Stimulated activated CD4-positive, alpha-beta T cell treated with anti-CD3 and anti-CD28 coated beads, TNF-alpha, amount 100 ng/mL, for 24 hours (primary cell): ENCODE data around the gene PPAT.

ENCODE experiments used
- DNase-seq, 3 experiments: peaks; one replicate each; pipeline ENCODE4 v3.0.0-alpha.2; 2020; ENCODE audit warnings: low read depth in 3 of 3

PPAT gene

GRCh38 chr4:56434599-56435139 lies 746 bp downstream of the PPAT start:
- DNase-seq, result peak in 2 of 3 experiments; percentile 5 to 38

DNA sequence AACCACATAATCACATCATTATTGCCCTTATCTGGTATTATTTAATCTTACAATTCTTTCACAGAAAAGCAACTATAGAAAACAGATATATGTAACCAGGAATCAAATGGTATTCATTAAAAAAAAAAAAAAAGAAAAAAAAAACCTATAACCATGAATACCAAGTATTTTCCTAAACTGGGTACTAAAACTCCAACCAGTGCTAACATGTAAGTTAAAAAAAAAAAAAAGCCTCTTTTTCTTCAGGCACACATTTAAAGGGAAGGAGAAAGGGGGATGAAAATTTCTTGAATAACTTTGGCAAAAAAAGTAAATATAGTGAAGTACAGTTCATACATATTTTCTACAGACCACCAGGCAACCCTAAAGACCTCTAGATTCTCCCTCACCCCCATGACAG lies 2.1 kb downstream of the PPAT start:
- DNase-seq, result no peak

DNA sequence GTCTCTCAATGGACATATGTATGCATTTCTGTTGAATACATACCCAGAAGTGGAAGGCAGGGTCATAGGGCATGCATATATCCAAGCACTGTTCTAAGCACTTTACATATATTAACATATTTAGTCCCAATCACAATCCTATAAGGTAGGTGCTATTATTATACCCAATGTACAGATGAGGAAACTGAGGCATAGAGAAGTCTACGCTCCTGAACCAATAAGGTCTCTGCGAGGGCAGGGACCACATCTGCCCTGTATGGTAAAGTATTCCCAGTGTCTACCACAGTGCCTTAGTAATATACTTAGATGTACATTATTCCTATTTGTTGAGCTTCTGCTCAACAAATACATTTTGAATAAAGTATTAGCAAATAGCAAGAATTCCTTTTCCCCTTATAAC lies 5.2 kb downstream of the PPAT start:
- DNase-seq, result no peak

DNA sequence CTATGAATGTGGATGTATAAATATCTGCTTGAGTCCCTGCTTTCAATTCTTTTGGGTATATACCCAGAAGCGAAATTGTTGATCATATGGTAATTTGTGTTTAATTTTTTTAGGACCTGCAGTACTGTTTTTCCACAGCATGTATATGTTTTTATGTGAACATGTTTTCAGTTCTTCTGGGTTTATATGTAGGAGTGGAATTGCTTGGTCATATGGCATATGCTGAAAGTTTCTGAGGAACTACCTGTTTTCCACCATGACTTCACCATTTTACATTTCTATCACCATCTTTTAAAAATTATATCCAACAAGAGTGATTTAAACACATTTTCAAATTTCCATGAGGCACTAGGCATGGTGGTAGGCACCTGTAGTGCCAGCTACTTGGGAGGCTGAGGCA lies 8.2 kb downstream of the PPAT start:
- no peak for DNase-seq

DNA sequence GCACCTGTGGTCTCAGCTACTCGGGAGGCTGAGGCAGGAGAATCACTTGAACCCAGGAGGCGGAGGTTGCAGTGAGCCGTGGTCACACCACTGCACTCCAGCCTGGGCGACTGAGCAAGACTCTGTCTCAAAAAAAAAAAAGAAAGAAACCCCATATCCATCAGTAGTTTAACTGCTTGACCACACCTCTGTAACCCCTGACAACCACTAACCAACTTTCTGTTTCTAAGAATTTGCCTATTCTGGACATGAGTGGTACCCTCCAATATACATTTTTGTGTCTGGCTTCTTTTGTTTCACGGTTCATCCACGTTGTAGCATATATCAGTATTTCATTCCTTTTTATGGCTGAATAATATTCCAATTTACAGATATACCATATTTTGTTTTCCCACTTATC lies 9.1 kb downstream of the PPAT start:
- no peak for DNase-seq

DNA sequence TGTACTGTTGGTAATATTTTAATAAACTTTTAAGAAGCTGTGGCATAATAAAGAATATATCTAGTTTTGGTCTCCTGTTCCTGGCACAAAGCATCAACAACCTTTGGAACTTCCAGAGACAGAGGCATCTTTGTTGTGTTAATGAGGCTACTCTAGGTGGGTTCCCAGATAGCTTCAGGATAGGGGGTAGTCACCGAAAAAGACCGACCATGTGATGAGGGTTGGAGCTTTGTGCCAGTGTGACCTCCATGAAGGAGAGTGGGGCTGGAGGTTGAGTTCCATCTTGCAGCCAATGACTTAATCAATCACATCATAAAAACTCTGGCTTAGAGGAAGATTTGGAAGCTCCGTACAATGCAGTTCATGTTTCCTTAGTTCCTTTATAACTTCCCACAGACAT lies 9.9 kb downstream of the PPAT start:
- DNase-seq, result no peak

DNA sequence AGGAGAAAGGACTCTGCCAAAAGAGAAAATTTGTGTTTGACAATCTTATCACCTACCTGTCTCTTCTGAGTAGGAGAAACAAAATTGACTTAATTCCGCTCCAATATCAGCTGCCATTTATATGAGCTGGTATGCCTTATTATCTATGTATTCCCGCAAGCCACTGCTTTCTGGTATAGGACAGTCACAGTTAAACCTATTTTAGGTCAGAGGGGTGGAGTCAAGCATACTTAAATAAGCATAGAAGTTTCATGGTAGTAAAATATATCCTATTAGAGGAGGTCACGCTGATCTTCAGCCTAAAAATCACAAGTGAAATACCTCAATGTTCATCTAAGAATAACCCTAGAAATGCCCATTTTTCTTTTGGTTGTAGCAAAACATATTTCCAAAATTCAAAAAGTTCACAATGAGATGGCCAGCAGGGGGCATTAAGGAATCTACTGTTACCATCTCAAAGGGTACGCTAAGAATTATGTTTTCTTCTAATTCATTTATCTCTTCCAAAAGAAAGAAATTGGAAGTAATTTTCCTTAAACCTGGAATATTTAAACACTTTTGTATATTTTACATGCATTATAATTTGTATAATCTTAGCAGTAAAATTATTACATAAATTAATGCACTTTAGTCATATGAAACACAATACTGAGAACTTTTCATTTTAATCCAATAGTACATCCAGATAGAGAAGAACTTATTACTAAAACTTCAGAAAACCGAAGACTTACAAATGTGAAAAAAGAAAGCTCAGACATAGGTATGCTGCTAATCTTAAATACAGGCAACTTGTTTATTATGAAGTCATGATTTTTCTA lies 10.5 kb downstream of the PPAT start:
- peak in 1 of 3 experiments; percentile 16 for DNase-seq

DNA sequence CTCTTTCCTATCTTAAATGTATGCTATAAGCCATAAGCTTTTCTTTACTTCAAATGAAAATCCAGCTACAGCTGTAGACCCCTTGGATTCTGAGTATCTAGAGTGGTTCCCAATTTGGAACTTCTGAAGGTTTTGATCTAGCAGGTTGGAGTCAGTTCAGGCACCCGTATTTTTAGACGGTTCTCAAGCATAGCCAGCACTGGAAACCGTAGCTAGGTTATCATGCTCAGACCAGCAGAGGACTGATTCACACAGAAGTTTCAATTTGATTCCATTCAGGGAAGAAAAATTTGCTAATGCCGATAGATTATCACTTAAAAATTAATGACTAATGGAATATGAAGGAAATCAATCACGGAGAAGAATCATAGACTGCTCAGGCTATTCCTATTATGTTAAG lies 11.2 kb downstream of the PPAT start:
- DNase-seq, result no peak

- DNase-seq, result no peak
Observed at GRCh38 chr4:56417396-56417795, 18.0 kb downstream of the PPAT start.

- DNase-seq, result no peak
Observed at GRCh38 chr4:56416349-56416748, 19.1 kb downstream of the PPAT start.

- no peak for DNase-seq
Observed at GRCh38 chr4:56414135-56414670, 21.2 kb downstream of the PPAT start.

DNA sequence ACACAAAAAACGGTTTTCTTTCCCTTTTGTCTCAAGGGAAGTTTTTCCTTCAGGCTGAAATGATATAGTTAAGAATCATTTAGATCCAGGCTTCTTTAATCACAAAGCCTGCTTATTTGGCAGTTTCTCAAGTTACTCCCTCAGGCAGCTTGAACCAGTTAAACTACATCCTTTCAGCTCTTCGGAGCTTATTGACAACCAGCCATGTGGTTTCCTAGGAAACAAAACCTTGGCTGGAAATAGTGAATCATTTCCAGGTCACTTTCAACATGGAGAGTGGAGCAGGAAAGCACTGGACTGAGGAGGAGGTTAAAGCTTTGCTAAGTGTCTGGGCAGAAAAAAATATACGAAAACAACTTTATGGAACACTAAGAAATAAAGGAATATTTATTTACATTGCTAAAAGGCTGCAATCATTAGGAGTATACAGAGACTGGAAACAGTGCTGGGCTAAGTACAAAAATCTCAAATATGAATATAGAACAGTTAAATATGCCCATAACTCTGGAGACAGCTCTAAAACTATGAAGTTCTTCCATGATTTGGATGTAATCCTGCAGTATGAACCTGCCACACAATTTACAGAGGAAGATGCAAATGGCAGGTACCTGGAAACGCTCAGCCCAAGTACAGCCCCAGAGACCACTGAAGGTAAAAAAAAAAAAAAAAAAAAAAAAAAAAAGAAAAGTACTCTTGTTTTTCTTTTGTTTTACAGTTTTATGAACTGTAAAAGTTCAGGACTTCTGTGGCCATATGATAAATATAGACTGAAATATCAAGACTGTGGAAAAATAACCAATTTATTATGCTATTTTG lies 25.0 kb downstream of the PPAT start:
- DNase-seq, result no peak

- no peak for DNase-seq
Observed at GRCh38 chr4:56409511-56410090, 25.8 kb downstream of the PPAT start.

- DNase-seq, result no peak
Observed at GRCh38 chr4:56408978-56409377, 26.4 kb downstream of the PPAT start.

DNA sequence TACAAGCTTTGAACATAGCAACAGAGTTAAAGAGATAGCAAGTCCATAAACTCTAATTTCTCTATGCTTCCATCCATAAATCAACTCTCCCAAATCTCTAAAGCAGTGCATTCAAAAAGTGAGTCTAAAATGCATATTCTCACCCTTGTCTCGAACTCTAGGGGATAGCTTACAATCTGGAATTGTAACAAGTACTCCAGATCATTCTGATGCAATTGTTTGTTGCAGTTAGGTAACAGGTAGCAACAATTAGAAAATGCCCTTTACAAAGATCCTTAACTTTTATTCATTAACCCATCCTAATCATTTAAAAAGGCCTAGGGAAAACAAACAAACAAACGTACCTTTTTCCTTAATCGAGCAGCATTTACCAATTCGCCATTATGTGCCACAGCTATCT lies 29.3 kb downstream of the PPAT start:
- DNase-seq, result no peak

- no peak for DNase-seq
Observed at GRCh38 chr4:56405016-56405415, 30.4 kb downstream of the PPAT start.

GRCh38 chr4:56400560-56400959 lies 34.9 kb downstream of the PPAT start:
- no peak for DNase-seq

GRCh38 chr4:56391270-56391669 lies 44.1 kb downstream of the PPAT start:
- DNase-seq, result no peak

DNA sequence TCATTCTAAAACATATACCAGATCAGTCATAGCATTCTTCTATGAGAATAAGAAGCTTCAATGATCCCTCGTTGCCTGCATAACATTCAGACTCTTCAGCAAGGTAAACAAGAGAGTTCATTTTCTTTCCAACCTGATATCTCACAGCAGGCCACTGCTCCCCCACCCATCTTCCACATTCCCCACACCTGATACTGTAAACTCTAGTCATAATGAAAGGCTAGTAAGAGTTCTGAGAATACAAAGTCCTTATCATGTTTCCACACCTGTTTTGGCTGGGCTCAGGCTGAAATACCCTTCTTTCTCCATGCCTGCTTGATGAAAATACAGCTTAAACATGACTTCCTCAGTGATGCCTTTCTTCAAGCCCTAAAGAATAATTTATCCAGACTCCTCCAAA lies 45.9 kb downstream of the PPAT start:
- DNase-seq, result no peak

DNA sequence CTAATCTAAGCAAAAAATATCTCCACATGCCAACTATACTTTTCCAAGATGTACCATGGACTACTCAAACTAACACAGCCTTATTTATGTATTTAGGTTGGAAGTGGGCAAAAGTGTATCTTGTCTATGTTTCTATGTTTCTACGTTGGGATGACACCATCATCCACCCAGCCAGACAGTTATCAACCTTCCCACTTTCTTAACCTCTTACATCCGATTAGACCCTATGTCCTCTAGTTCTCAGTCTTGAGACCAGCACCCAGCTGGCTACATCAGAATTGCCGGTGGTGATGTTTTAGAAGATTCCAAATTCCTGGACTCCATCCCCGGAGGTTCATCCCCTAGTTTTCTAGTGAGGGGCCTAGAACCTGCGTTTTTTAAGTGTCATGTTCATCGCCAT lies 47.1 kb downstream of the PPAT start:
- no peak for DNase-seq

DNA sequence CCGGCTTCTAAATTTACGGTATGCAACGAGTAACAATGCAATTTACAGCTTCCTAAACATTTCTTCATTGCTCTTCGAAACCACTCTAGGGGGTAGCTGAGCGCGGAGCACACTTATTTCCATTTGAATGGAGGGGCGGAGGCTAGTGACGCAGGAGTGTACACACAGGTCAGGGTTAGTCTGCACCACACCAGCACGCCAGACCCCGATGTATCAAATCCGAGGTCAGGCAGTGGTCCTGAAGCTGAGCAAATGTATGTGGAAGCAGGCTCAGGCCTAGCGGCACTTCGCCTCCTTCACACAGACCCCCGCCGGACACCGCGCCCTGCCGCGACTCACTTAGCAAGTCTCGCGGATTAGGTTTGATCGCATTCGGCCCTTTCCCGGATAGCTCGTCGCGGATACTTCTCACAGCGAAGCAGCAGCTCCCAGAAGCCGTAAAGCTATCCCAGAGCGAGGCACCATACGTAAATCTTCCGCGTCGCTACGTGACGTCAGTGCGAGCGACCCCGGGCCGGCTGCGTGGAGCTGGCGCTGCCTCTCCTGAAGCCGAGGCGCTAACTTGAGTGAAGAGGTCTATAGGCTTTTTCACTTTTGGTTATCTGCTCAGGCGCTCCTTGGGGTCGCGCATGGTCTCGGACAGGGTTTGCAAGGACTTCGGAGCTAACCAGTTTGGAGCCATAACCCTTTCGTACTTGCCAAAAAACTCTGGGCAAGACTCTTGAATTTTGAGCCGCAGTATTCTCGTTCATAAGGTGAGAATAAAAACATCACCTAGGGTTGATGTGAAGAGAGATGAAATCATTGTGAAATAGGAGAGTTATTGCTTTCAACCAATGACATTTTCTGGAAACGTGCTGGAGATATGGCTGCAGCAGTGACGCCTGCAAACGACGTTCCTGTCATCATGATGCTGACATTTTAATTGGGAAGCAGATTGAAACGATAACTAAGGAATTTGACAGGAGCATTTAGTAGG lies 48.1 kb downstream of the PPAT start, which contains the start of gene AASDH:
Gene AASDH, minus strand, starts transcription at position 469 of the 979 bp plus-strand sequence. CDS start 3,192 bp downstream, outside the sequence.
- peak; percentile 91 to 96 (median 95) for DNase-seq
